Glomerular visceral epithelial cell (primary cell): ENCODE data around the gene PSAP.
A peak's percentile ranks its signal among the peaks of the same experiment; 100 is the strongest.

Experiments used
- DNase-seq: peaks from one replicate; pipeline ENCODE4 v3.0.0-alpha.2; 2016; ENCODE audit errors: extremely low spot score

The PSAP gene

GRCh38 chr10:71766717-71767419 is 84.2 kb downstream of the PSAP start:
- peak; percentile 97 for DNase-seq
